WTC11 (cell line): ENCODE measurements around the gene CCL2. TPM values are rescaled to one million over a fixed set of nuclear protein-coding genes. Genes with fewer than 3 reads are reported as not detected.

Source experiments
- ATAC-seq: fragments of 200-7000 bp; cut with Tn5 transposase; 2 replicates; pipeline ENCODE4 v1.10.0; 2021; ENCODE audit warnings: mild to moderate bottlenecking, moderate library complexity
- CTCF ChIA-PET: fragments of 300-600 bp; sonication (Branson Sonifier 250); formaldehyde crosslinking; loops from one replicate; lab custom pipeline; 2021; ENCODE audit warnings: antibody characterized with exemption; lab: Charles Lee
- POLR2A ChIA-PET: fragments of 350-600 bp; sonication (Branson Sonifier 250); formaldehyde crosslinking; loops from one replicate; lab custom pipeline; 2021; ENCODE audit warnings: antibody characterized with exemption; lab: Charles Lee
- DNase-seq: peaks from one replicate; pipeline ENCODE4 v3.0.0; 2021; ENCODE audit warnings: low spot score
- H3K27ac Mint-ChIP-seq: 2 replicates; pipeline ENCODE4 v1.8.0; 2021; ENCODE audit warnings: mixed read lengths
- H3K27me3 Mint-ChIP-seq: 2 replicates; pipeline ENCODE4 v1.8.0; 2021; ENCODE audit warnings: low read depth, mild to moderate bottlenecking, moderate library complexity, mixed read lengths
- H3K36me3 Mint-ChIP-seq: 2 replicates; pipeline ENCODE4 v1.8.0; 2021; ENCODE audit warnings: mixed read lengths
- H3K4me1 Mint-ChIP-seq: 2 replicates; pipeline ENCODE4 v1.8.0; 2022; ENCODE audit warnings: mixed read lengths
- H3K4me3 Mint-ChIP-seq: 2 replicates; pipeline ENCODE4 v1.8.0; 2021; ENCODE audit warnings: mild to moderate bottlenecking, moderate library complexity, mixed read lengths
- H3K9me3 Mint-ChIP-seq: 2 replicates; pipeline ENCODE4 v1.8.0; 2021; ENCODE audit warnings: mixed read lengths
- AR ChIP-seq: fragments of 250-450 bp; sonication (Bioruptor Pico); IDR thresholded peaks from 2 replicates; pipeline ENCODE4 v1.9.0; 2021; ENCODE audit warnings: mild to moderate bottlenecking
- E2F4 ChIP-seq: sonication (generic); formaldehyde crosslinking; IDR thresholded peaks from 2 replicates; pipeline ENCODE4 v1.8.1; 2022; ENCODE audit warnings: low read depth, mild to moderate bottlenecking, moderate library complexity, missing genetic modification reagents, borderline replicate concordance
- GABPB1 ChIP-seq: sonication (generic); formaldehyde crosslinking; IDR thresholded peaks from 2 replicates; pipeline ENCODE4 v1.8.1; 2023; ENCODE audit warnings: mild to moderate bottlenecking, missing genetic modification reagents
- JAZF1 ChIP-seq: fragments of 250-450 bp; sonication (Bioruptor Pico); IDR thresholded peaks from 2 replicates; pipeline ENCODE4 v1.9.0; 2021; ENCODE audit warnings: moderate library complexity, mild to moderate bottlenecking, inconsistent platforms
- KAT7 ChIP-seq: sonication (generic); formaldehyde crosslinking; IDR thresholded peaks from 2 replicates; pipeline ENCODE4 v1.8.1; 2023; ENCODE audit warnings: missing genetic modification reagents, mild to moderate bottlenecking, borderline replicate concordance
- OVOL2 ChIP-seq: fragments of 250-450 bp; sonication (Bioruptor Pico); IDR thresholded peaks from 2 replicates; pipeline ENCODE4 v1.9.0; 2021; ENCODE audit warnings: mild to moderate bottlenecking, borderline replicate concordance
- PREB ChIP-seq: sonication (generic); formaldehyde crosslinking; IDR thresholded peaks from 2 replicates; pipeline ENCODE4 v1.8.1; 2022; ENCODE audit warnings: mild to moderate bottlenecking, missing genetic modification reagents, moderate library complexity, borderline replicate concordance
- ZBTB21 ChIP-seq: sonication (generic); formaldehyde crosslinking; IDR thresholded peaks from 2 replicates; pipeline ENCODE4 v1.8.1; 2023; ENCODE audit warnings: mild to moderate bottlenecking, missing genetic modification reagents, borderline replicate concordance
- ZNF121 ChIP-seq: sonication (generic); formaldehyde crosslinking; IDR thresholded peaks from 2 replicates; pipeline ENCODE4 v1.8.0; 2023; ENCODE audit warnings: missing genetic modification reagents
- ZNF138 ChIP-seq: sonication (generic); formaldehyde crosslinking; conservative IDR thresholded peaks from 2 replicates; pipeline ENCODE4 v1.8.1; 2022; ENCODE audit warnings: mild to moderate bottlenecking, moderate library complexity, missing genetic modification reagents
- ZNF219 ChIP-seq: sonication (generic); formaldehyde crosslinking; IDR thresholded peaks from 2 replicates; pipeline ENCODE4 v1.8.0; 2023; ENCODE audit warnings: missing genetic modification reagents, mild to moderate bottlenecking, borderline replicate concordance
- ZNF232 ChIP-seq: sonication (generic); formaldehyde crosslinking; IDR thresholded peaks from 2 replicates; pipeline ENCODE4 v1.8.0; 2022; ENCODE audit warnings: mild to moderate bottlenecking, missing genetic modification reagents
- total RNA-seq: library from RNA; stranded (reverse); gene quantifications from 3 replicates; pipeline ENCODE4 v1.2.3, GENCODE V29; 2021
- TF ChIP-seq, protein P1 (sequence below): sonication (generic); formaldehyde crosslinking; IDR thresholded peaks from 2 replicates; pipeline ENCODE4 v1.8.0; 2022; ENCODE audit warnings: missing genetic modification reagents
- TF ChIP-seq, protein P2 (sequence below): fragments of 250-450 bp; sonication (Bioruptor Pico); IDR thresholded peaks from 2 replicates; pipeline ENCODE4 v1.9.0; 2021; ENCODE audit warnings: moderate library complexity, mild to moderate bottlenecking, inconsistent platforms, borderline replicate concordance

The CCL2 gene
- total RNA-seq, 1 experiment from 2014 or later: 5.3 TPM

DNA sequence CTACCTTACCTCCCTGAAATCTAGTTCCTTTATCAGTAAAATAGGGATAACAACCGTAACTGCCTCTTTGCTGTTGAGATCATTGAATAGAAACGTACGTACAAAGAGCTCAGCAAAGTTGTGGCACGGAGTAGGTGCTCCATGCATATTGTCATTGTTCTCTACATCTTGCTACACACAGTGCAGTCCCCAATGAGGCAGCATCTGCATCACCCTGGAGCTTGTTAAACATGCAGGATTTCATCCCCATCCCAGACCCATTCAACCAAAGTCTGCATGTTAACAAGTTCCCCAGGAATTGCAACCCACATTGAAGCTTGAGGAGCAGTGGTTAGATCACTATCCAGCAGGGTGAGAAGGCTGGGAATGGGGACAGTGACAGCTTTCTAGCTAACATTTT lies 33.7 kb upstream of the CCL2 start:
- POLR2A ChIA-PET: no interaction called here
- no peak for ATAC-seq
- no peak overlapping the region for H3K4me3 Mint-ChIP-seq
- H3K4me1 Mint-ChIP-seq: no peaks in the 10 kb centered on the region
- peaks cover 3% of the 10 kb centered on the region for H3K36me3 Mint-ChIP-seq
- peaks cover 32% of the 10 kb centered on the region for H3K27me3 Mint-ChIP-seq
- peaks cover 20% of the 10 kb centered on the region for H3K9me3 Mint-ChIP-seq
- TF ChIP-seq ZNF138 (CRISPR knock-in tag): no peak
- no peak for TF ChIP-seq JAZF1
- TF ChIP-seq OVOL2 (CRISPR knock-in tag): no peak
- TF ChIP-seq, protein P1, sequence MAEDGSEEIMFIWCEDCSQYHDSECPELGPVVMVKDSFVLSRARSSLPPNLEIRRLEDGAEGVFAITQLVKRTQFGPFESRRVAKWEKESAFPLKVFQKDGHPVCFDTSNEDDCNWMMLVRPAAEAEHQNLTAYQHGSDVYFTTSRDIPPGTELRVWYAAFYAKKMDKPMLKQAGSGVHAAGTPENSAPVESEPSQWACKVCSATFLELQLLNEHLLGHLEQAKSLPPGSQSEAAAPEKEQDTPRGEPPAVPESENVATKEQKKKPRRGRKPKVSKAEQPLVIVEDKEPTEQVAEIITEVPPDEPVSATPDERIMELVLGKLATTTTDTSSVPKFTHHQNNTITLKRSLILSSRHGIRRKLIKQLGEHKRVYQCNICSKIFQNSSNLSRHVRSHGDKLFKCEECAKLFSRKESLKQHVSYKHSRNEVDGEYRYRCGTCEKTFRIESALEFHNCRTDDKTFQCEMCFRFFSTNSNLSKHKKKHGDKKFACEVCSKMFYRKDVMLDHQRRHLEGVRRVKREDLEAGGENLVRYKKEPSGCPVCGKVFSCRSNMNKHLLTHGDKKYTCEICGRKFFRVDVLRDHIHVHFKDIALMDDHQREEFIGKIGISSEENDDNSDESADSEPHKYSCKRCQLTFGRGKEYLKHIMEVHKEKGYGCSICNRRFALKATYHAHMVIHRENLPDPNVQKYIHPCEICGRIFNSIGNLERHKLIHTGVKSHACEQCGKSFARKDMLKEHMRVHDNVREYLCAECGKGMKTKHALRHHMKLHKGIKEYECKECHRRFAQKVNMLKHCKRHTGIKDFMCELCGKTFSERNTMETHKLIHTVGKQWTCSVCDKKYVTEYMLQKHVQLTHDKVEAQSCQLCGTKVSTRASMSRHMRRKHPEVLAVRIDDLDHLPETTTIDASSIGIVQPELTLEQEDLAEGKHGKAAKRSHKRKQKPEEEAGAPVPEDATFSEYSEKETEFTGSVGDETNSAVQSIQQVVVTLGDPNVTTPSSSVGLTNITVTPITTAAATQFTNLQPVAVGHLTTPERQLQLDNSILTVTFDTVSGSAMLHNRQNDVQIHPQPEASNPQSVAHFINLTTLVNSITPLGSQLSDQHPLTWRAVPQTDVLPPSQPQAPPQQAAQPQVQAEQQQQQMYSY (CRISPR knock-in tag): no peak
- TF ChIP-seq, all 79 proteins: peak for 0
- CTCF ChIA-PET: interaction anchor here (3.1 kb wide), 1 partner anchor 140 kb away, joined by 9 read pairs; no protein-coding TSS in a partner anchor
- no peak for DNase-seq
- H3K27ac Mint-ChIP-seq: no peak overlapping the region

- Mint-ChIP-seq H3K4me3 (no peak overlapping the region), H3K9me3 (peaks cover 10% of the 10 kb centered on the region), H3K27me3 (peaks cover 22% of the 10 kb centered on the region), H3K27ac (no peak overlapping the region), H3K4me1 (peaks cover 5% of the 10 kb centered on the region), H3K36me3 (no peaks in the 10 kb centered on the region)
- ATAC-seq (no peak), DNase-seq (no peak)
- ChIA-PET POLR2A (no interaction called here), CTCF (interaction anchor here (3.1 kb wide), 1 partner anchor 139 kb away, joined by 9 read pairs; no protein-coding TSS in a partner anchor)
- TF ChIP-seq PREB: no peak
- no peak for TF ChIP-seq ZNF219 (CRISPR knock-in tag)
- TF ChIP-seq GABPB1 (CRISPR knock-in tag): no peak
Measured at GRCh38 chr17:34222722-34223497, 32.2 kb upstream of the CCL2 start.

DNA sequence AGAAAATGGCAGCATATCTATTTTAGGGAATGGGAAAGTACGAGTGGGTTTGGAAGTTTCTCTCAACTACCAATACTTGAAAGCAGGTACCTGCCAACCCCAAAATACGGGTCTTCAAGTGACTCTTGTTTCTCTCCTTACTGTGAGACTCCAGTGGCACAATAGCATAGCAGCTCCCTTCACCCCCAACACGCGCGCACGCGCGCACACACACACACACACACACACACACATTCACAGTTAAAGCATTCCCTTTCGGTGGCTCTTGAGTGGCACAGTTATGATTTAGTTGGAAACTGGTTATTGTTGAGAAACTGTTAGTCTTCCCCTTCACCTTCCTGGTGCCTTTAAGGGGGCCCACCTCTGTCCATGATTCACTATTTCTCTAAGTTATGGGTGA lies 30.0 kb upstream of the CCL2 start:
- no peak for DNase-seq

More for the DNA sequence above, 30.0 kb upstream of the CCL2 start:
- ATAC-seq: no peak
- H3K9me3 Mint-ChIP-seq: peaks cover 22% of the 10 kb centered on the region
- H3K27ac Mint-ChIP-seq: no peak overlapping the region
- H3K4me1 Mint-ChIP-seq: peaks cover 8% of the 10 kb centered on the region
- H3K4me3 Mint-ChIP-seq: no peak overlapping the region
- ChIA-PET CTCF (interaction anchor here (1.3 kb wide), 1 partner anchor 136 kb away, joined by 3 read pairs; no protein-coding TSS in a partner anchor), POLR2A (no interaction called here)
- TF ChIP-seq AR (CRISPR knock-in tag): no peak
- TF ChIP-seq ZNF121 (CRISPR knock-in tag): no peak
- TF ChIP-seq, protein P1 (CRISPR knock-in tag): no peak
- no peak for TF ChIP-seq E2F4
- no peak for TF ChIP-seq ZBTB21 (CRISPR knock-in tag)
- no peak for TF ChIP-seq KAT7
- TF ChIP-seq ZNF232: no peak
- TF ChIP-seq, protein P2, sequence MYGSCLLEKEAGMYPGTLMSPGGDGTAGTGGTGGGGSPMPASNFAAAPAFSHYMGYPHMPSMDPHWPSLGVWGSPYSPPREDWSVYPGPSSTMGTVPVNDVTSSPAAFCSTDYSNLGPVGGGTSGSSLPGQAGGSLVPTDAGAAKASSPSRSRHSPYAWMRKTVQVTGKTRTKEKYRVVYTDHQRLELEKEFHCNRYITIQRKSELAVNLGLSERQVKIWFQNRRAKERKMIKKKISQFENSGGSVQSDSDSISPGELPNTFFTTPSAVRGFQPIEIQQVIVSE (CRISPR knock-in tag): no peak
- peaks cover 20% of the 10 kb centered on the region for H3K27me3 Mint-ChIP-seq
- peaks cover 9% of the 10 kb centered on the region for H3K36me3 Mint-ChIP-seq
